Loucy (cell line): ENCODE data around the gene CPXM2.

ENCODE experiments used
- H2AFZ ChIP-seq: fragments of 200-600 bp; sonication (generic); 2 replicates; pipeline ENCODE4 v1.6.0; 2016; ENCODE audit warnings: antibody characterized with exemption, mild to moderate bottlenecking, low read length, moderate library complexity
- H3F3A ChIP-seq: fragments of 200-600 bp; 2 replicates; pipeline ENCODE4 v1.6.0; 2016; ENCODE audit warnings: antibody characterized with exemption, low read depth, mild to moderate bottlenecking
- H3K27me3 ChIP-seq: fragments of 200-600 bp; sonication (generic); 2 replicates; pipeline ENCODE4 v1.6.1; 2014; ENCODE audit warnings: low read length, mild to moderate bottlenecking; ENCODE audit not compliant: insufficient read depth, poor library complexity, severe bottlenecking
- H3K36me3 ChIP-seq: fragments of 200-600 bp; sonication (generic); 2 replicates; pipeline ENCODE4 v1.6.1; 2016; ENCODE audit warnings: low read length; ENCODE audit not compliant: insufficient read depth
- H3K4me1 ChIP-seq: fragments of 200-600 bp; sonication (generic); 2 replicates; pipeline ENCODE4 v1.5.1; 2014; ENCODE audit warnings: low read length, mild to moderate bottlenecking; ENCODE audit not compliant: insufficient read depth, poor library complexity, severe bottlenecking
- H3K4me2 ChIP-seq: fragments of 200-600 bp; sonication (generic); 2 replicates; pipeline ENCODE4 v1.6.0; 2014; ENCODE audit warnings: antibody characterized with exemption, low read length, low read depth, mild to moderate bottlenecking; ENCODE audit not compliant: poor library complexity, severe bottlenecking
- H3K4me3 ChIP-seq: fragments of 200-600 bp; sonication (generic); 2 replicates; pipeline ENCODE4 v1.5.1; 2014; ENCODE audit warnings: low read length, mild to moderate bottlenecking, mixed read lengths; ENCODE audit not compliant: poor library complexity, severe bottlenecking
- H3K79me2 ChIP-seq: fragments of 200-600 bp; sonication (generic); 2 replicates; pipeline ENCODE4 v1.6.1; 2014; ENCODE audit warnings: low read length; ENCODE audit not compliant: insufficient read depth
- H3K9ac ChIP-seq: fragments of 200-600 bp; sonication (generic); 2 replicates; pipeline ENCODE4 v1.6.0; 2014; ENCODE audit warnings: mild to moderate bottlenecking, low read depth, low read length, moderate library complexity; ENCODE audit not compliant: poor library complexity, severe bottlenecking
- H3K9me2 ChIP-seq: fragments of 200-600 bp; sonication (generic); replicated peaks from 2 replicates; pipeline ENCODE4 v1.6.1; 2016; ENCODE audit warnings: low read depth, low read length, mixed read lengths
- H3K9me3 ChIP-seq: fragments of 200-600 bp; sonication (generic); 2 replicates; pipeline ENCODE4 v1.6.1; 2014; ENCODE audit warnings: mild to moderate bottlenecking, antibody characterized with exemption, low read length, low read depth; ENCODE audit not compliant: insufficient read depth
- H4K20me1 ChIP-seq: fragments of 200-600 bp; sonication (generic); 2 replicates; pipeline ENCODE4 v1.6.0; 2014; ENCODE audit warnings: antibody characterized with exemption, low read length, mild to moderate bottlenecking; ENCODE audit not compliant: insufficient read depth, poor library complexity, severe bottlenecking
- CTCF ChIP-seq: fragments of 200-600 bp; sonication (generic); conservative IDR thresholded peaks from 2 replicates; pipeline ENCODE4 v1.5.1; 2014; ENCODE audit warnings: mild to moderate bottlenecking, antibody characterized with exemption, low read length
- EZH2phosphoT487 ChIP-seq: fragments of 200-600 bp; IDR thresholded peaks from 2 replicates; pipeline ENCODE4 v1.6.1; 2018; ENCODE audit warnings: antibody characterized with exemption, mild to moderate bottlenecking, moderate library complexity, borderline replicate concordance

Gene CPXM2

GRCh38 chr10:123926401-123927264 lies 35.0 kb upstream of the CPXM2 start:
- TF ChIP-seq EZH2phosphoT487 (no peak), CTCF (no peak)
- H3K4me2 ChIP-seq, result no peak overlapping the region

GRCh38 chr10:123922126-123922525 lies 30.5 kb upstream of the CPXM2 start:
- H4K20me1 ChIP-seq, result no peaks in the 10 kb centered on the region
- H3K9me3 ChIP-seq, result 0 out of 2 replicates have a peak, but pooled peaks cover 4% of the 10 kb centered on the region
- no peak overlapping the region for H3K9ac ChIP-seq
- H3F3A ChIP-seq, result no peaks in the 10 kb centered on the region
- H3K27me3 ChIP-seq, result no peaks in the 10 kb centered on the region
- H3K79me2 ChIP-seq, result no peaks in the 10 kb centered on the region
- H3K4me3 ChIP-seq, result no peak overlapping the region
- H3K9me2 ChIP-seq, result no peaks in the 10 kb centered on the region
- H3K36me3 ChIP-seq, result no peaks in the 10 kb centered on the region
- H3K4me2 ChIP-seq, result no peak overlapping the region
- TF ChIP-seq CTCF (no peak), EZH2phosphoT487 (no peak)
- H2AFZ ChIP-seq, result no peak overlapping the region
- no peaks in the 10 kb centered on the region for H3K4me1 ChIP-seq

More at GRCh38 chr10:123926401-123927264, 35.0 kb upstream of the CPXM2 start:
- Histone ChIP-seq H3K9ac (no peak overlapping the region), H4K20me1 (no peaks in the 10 kb centered on the region), H3K36me3 (no peaks in the 10 kb centered on the region), H2AFZ (no peak overlapping the region), H3F3A (no peaks in the 10 kb centered on the region), H3K79me2 (no peaks in the 10 kb centered on the region), H3K4me1 (no peaks in the 10 kb centered on the region), H3K27me3 (no peaks in the 10 kb centered on the region), H3K9me3 (peaks cover 5% of the 10 kb centered on the region; the same call in 1 of the 2 replicates), H3K9me2 (no peaks in the 10 kb centered on the region), H3K4me3 (no peak overlapping the region)

- Histone ChIP-seq H4K20me1 (no peaks in the 10 kb centered on the region), H3F3A (no peaks in the 10 kb centered on the region), H3K4me1 (no peaks in the 10 kb centered on the region), H3K27me3 (no peaks in the 10 kb centered on the region), H3K79me2 (no peaks in the 10 kb centered on the region), H3K9me3 (peaks cover 6% of the 10 kb centered on the region; the same call in 1 of the 2 replicates), H3K9me2 (no peaks in the 10 kb centered on the region), H3K9ac (no peak overlapping the region), H3K4me2 (no peak overlapping the region), H3K36me3 (no peaks in the 10 kb centered on the region), H3K4me3 (no peak overlapping the region), H2AFZ (no peak overlapping the region)
- TF ChIP-seq CTCF, result no peak
- no peak for TF ChIP-seq EZH2phosphoT487
Observed at GRCh38 chr10:123916775-123917174, 25.2 kb upstream of the CPXM2 start.
